ENCODE results near the gene PEX12.
"Not testable (repeated sequence)": the region's sequence is repeated elsewhere in the genome, so short reads cannot be mapped to it uniquely, and the experiment has no call there.

GRCh38 chr17:35610746-35611145 is 32.4 kb upstream of the PEX12 start:
- not testable (repeated sequence) for TF ChIP-seq CTCF, POLR2A (IDR thresholded peaks at IDR 0.05)
